ELR (cell line): ENCODE results near the gene SETD1A.
A peak's percentile ranks its signal among the peaks of the same experiment; 100 is the strongest.

Experiments used
- DNase-seq: peaks from one replicate; pipeline ENCODE4 v3.0.0-alpha.2; 2015; ENCODE audit warnings: low read depth

SETD1A gene

DNA sequence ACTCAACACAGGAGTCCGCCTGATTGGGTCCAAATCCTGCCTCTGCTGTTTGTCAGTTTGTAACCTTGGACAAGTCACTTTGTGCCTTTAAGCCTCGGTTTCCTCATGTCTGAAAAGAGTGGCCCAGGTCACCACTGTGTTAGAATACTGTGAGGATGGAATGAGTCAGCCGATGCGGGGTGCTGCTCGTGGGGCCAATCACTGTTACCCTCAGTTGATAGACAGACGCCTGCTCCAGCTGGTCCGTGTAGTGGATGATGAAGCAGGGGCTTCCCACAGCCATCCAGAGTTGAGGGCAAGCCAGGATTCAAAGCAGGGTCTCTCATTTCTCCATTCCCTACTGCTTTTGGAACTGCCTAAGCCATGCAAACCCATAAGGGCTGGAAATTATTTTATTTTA lies 28.4 kb upstream of the SETD1A start:
- DNase-seq = no peak

DNA sequence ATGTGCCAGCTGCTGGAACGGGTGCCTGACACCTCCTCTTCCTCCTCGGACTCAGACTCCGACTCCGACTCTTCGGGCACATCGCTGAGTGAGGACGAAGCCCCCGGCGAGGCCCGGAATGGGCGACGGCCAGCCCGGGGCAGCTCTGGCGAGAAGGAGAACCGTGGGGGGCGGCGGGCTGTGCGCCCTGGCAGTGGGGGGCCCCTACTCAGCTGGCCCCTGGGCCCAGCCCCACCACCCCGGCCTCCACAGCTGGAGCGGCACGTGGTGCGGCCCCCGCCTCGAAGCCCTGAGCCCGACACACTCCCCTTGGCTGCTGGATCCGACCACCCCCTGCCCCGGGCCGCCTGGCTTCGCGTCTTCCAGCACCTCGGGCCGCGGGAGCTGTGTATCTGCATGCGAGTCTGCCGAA lies 27.4 kb upstream of the SETD1A start:
- no peak for DNase-seq

DNA sequence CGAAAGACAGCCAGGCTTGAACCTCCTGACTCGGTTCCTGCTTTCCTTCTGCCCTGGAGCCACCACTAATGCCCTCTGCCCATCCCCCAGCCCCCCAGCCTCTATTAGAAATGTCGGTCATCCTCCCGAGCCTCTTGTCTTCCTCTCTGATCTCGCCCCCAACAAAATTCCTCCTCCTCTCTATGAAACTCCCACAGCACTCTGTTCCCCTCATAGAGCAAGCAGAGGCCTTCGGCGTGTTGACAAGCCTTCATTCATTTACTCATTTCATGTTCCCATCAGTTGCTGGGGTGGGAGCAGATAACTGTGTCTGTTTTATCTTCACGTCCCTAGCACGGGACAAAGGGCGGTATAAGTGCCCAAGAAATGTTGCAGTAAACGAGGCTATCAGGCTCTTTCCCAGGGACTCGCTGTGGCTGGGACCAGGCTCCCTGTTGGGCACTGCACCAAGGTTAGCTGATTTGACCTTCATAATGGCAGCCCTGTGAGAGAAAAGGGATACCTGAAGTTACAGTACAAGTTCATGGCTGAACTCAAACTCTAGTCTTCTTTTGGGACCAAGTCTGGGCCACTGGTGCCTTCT lies 26.4 kb upstream of the SETD1A start:
- no peak for DNase-seq

DNA sequence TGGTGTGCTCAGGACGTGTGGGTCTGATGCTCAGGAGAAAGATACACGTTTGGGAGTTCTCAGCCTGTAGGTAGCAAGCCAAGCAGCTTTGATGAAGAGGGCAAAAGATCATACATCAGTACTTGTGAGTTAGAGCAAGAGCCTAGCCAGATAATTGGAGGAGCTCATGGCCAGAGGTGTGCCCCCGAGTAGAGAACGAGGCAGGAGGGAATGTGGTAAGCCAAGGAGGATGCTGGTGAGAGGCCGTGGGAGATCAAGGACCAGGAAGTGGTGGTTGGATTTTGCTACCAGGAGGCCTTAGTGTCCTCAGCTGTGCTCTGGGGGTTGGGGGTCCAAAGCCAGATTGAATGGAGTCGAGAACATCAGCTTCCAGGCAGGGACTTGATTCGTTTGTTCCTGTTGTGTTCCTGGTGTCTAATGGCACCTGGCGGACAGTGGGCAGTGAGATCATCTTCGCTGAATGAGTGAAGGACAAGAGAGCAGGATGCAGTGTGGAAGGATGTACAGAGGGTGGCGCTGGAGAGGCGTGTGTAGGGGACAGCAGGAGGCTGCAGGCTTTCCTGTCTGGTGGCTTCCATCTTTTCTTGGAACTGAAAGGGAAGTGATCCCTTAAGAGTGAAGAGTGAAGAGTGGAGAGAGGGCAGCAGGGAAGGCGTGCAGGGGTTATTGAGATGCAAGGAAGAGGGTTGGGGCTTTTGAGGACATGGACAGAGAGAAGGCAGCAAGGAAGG lies 22.6 kb upstream of the SETD1A start:
- peak; percentile 63 for DNase-seq

DNA sequence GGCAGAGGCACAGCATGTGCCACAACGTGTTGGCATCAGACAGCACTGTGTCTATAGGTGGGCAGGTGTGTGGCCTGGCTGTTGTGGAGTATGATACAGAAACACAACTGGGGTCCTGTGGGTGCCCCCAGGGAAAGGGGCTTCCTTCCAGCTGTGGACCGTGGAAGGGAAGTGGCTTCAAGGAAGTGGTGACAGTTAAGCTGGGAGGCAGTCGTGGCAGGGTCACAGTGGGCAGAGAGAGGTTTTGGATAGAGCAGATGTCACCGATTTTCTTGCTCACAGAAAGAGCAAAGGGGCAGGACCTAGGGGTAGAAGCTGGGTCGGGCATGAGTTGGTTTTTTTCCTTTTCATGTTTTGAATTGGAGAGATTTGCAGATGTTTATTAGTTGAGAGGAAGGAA lies 19.9 kb upstream of the SETD1A start:
- DNase-seq = no peak

DNA sequence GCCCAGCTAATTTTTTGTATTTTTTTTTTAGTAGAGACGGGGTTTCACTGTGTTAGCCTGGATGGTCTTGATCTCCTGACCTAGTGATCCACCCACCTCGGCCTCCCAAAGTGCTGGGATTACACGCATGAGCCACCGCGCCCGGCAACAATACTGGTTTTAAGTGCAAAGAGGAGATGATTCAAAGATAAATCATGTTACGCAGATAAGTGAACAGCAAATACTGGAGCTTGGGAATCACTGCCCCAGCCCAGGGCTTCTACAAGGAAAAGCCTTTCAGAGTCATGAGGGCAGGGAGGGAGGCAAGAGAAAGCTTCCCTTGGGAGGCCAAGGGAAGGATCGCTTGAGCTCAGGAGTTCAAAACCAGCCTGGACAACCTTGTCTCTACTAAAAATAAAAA lies 18.0 kb upstream of the SETD1A start:
- peak; percentile 65 for DNase-seq

DNA sequence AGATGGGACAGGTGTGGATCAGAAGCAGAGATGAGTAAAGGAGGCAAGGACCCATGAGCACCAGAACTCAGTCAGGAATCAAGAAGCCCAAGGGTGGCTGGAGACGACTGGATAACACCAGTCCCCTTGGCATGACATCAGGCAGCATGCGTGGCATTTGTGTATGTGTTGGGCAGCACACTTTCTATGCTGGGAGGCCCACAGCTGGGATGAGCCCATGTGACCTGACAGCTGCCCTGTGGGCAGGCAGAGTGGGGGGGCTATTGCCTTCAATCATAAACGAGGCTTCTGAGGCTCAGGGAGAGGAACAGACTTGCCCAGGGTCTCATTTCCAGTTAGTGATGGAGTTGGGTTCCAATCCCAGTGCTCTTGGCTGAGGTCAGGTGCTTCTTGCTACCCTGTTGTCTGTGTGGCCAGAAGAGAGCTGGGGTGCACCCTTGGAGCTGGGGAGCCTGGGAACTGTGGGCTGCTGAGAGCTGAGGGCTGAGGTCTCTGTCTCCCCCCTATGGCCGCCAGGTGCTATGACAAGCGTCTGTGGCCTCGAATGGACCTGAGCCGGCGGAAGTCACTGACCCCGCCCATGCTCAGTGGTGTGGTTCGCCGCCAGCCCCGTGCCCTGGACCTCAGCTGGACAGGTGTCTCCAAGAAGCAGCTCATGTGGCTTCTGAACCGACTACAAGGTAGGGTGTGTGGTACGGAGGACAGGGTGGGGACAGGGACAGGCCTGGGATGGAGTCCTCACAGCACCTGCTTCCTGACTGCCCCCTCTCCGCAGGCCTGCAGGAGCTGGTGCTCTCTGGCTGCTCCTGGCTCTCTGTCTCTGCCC lies 15.7 kb upstream of the SETD1A start:
- DNase-seq = peak; percentile 82

DNA sequence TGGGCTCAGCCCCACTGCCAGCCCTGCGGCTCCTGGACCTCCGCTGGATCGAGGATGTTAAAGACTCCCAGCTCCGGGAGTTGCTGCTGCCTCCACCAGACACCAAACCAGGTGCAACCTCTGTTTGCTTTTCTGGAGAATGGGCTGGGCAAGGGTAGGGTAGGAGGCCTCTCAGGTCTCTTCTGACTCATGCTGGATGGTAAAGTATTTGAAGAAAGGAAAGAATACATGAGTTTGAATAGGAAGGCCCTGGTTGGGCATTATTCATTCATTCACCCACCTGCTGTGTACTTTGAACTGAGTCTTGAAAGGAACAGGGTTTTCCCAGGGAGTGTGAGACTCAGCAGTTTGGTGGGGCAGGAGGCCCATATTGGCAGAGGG lies 15.1 kb upstream of the SETD1A start:
- no peak for DNase-seq

DNA sequence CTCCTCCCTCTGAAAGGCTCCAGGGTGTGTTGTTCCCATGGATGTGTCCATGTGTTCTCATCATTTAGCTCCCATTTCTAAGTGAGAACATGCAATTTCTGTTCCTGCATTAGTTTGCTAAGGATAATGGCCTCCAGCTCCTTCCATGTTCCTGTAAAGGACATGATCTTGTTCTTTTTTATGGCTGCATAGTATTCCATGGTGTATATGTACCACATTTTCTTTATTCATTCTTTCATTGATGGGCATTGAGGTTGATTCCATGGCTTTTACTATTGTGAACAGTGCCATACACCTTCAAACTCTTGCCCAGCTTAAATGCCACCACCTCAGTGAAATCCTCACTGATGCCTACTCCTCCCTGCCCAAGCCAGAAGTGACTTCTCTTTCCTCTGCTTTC lies 13.2 kb upstream of the SETD1A start:
- DNase-seq = no peak

DNA sequence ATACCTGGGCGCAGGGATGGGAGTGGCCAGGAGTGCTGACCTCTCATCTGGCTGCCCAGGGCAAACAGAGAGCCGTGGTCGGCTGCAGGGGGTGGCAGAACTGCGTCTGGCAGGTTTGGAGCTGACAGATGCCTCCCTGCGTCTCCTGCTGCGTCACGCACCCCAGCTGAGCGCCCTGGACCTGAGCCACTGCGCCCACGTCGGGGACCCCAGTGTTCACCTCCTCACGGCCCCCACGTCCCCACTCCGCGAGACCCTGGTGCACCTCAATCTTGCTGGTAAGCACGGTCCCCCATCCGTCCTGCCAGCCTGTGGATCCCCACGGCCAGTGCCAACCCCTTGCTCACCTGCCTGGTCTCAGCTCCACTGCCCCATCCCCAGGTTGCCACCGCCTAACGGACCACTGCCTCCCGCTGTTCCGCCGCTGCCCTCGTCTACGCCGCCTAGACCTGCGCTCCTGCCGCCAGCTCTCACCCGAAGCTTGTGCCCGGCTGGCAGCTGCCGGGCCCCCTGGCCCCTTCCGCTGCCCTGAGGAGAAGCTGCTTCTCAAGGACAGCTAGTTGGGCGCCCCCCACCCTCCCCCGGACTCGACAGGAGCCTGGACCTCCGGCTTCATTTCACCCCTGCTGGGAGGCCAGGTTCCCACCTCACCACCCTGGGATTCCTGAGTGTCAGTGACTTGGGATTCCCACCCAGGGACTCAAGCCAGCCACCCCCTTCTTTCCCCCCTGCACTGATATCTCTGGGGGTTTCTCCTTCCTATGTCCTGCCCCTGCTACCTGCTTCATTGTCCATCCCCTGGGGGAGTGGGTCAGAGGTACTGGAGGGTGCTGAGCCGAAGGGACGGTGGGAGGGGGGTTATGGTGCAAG lies 10.6 kb upstream of the SETD1A start:
- no peak for DNase-seq

DNA sequence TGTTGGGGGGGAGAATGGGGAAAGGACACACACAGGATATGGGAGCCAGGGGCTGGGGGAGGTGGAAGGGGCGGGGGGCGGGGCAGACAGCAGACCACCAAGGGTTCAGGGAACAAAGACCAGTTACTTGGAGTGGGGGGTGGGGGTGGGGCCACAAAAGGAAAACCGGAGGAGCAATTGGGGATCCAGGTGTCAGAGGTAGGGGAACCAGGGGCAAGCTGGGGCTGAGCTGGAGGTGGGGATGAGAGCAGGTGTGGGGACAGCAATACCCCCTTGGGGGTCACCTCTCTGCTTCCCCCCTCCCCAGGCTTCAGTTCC lies 10.1 kb upstream of the SETD1A start:
- DNase-seq = no peak

DNA sequence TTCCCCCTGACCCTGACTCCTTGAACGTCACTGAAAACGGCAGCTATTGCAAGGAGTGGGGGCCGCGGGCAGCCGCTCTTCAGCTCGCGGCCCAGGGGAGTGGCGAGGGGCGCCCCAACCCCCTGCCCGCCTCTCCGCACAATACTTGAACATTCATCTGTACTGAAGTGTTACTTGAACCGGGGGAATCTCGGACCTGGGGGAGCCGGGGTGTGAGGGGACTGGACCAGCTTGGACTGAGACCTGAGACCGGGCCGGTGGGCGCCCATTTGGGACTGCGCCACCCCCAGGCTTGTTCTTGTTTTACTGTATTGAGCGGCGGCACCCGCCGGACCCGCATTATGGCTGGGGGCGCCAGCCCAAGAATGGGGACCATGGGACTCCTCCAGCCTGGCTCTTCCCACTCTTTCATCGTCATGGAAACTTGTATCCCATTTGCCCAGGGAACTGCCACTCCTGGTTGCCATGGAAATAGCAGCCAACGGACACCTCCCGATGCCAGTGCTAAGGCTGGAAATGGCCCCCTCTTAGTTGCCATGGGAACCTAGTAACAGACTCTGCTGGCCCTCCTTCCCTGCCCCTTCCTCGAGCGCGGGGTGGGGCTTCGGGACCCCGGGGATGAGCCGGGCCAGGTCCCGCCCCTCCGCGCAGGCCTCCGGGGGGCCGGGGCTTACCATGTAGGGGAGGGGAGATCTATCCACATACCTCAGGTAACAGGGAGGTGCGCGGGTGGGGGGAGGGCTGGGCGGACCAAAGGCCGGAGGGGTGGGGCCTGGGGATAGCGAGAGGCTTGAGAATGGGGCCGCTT lies 9.5 kb upstream of the SETD1A start:
- DNase-seq = peak; percentile 99

DNA sequence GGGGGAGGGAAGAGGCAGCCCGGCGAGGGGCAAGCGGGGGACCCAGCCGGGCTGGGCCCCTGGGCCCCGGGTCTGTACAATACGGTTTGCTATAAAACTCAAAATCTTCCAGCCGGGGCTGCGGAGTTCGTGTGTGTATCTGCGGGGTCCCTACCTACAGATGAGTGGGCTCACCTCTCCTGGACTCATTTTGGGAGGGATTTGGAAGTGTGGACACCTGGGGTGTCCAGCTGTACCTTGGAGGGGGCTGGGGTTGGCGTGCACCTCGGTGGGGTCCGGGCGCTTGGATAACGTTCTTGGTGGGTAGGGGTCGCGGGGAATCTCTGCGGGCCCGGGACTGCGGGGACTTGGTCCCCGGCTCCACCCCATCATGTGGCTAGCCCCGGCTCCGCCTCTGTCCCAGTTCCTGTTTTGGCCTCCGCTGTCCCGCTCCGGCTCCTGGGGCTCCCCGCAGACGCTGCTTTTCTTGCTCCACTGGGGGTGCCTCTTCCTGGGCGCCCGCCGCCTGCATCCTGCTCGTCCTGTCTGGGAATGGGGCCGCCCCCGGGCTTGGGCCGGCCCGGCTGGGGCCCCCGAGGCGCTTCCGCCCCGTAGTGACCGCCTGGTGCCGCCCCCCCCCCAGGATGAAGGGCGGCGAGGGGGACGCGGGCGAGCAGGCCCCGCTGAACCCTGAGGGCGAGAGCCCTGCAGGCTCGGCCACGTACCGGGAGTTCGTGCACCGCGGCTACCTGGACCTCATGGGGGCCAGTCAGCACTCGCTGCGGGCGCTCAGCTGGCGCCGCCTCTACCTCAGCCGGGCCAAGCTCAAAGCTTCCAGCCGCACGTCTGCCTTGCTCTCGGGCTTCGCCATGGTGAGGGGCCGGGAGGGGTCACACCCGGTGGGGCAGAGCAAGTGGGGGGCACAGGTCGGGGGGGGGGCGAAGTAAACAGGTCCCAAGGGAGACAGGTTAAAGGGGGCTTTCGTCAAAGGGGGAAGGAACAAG lies 8.6 kb upstream of the SETD1A start, which contains the start of gene ORAI3:
TSS of gene ORAI3 (plus strand) at position 402 of the 983 bp plus-strand sequence. CDS start at position 624, 222 bp downstream.
- DNase-seq = peak; percentile 80

DNA sequence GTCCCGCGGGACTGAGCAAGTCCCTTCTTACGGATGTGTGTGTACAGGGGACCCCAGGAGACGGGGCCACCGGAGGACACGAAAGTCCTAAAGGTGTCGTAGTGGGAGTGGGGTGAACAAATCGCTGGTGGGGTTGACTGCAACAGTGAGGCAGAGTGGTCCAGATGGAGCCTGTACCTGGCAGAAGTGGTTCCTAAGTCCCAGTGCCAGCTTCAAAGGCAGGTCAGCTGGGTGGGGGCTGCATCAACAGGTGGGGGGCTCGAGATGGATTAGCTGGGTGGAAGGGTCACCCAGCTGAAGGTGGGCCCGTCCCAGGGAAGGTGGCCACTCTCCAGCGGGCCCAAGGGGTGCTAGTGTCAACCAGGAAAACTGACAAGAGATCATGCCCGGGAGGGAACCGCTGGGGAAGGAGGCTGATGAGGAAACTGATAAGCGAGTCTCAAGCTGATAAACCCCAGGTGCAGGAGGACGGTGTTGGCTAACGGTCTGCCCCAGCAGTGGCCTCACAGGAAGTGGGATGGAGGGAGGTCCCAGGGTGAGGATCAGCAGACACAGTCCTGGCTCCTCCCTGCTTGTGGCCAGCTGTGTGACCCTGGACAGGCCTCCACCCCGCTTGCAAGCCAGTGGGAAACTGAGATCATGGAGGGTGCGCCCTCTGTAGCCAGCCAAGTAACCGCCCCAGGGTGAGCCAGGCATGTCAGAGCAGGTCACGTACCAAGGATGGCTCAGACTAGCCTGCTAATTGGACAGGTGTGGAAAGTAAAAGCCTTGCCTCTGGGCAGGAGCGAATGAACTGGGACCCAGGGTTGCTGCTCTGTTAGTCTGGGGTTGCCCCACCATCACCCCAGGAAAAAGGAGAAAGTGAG lies 7.7 kb upstream of the SETD1A start:
- DNase-seq = peak; percentile 89

DNA sequence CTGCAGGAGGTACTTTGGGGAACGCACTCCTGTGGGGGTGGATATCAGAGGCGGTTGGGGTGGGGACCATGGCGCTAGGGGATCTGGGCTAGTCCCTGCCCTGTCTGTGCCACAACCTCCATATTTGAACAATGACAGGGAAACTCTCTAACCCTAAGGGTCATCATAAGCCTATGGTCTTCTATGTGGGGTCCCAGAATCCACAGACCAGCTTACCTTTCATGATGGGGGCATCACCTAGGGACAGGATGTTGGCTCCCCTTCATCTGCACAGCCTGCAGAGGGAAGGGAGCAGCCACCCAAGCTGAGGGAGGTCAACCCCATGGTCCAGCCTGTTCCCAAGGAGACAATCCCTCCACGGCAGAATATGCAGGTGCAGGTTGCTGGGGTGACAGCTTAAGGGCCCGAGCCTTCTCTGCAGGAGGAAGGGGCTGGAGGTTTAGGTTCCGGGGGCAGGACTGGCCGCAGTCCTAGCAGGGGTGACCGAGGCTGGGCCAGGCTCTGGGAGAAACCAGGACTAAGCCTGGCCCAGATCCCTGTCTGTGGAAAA lies 7.0 kb upstream of the SETD1A start:
- no peak for DNase-seq

DNA sequence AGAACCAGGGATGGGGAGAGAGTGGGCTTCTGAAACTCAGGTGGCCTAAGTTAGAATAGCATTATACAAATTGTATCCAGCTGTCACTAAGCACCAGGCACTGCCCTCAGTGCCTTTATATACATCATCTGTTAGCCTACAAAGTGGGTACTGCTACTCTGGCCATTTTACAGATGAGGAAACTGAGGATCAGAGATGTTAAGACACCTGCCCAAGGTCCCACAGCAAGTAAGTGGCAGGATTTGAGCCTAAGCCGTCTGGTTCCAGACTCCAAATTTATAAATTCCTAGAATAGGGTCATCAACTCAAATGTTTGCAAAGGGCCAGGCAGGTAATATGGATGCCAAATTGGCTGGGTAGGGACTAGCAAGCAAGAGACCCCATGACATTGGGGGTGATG lies 6.4 kb upstream of the SETD1A start:
- no peak for DNase-seq

DNA sequence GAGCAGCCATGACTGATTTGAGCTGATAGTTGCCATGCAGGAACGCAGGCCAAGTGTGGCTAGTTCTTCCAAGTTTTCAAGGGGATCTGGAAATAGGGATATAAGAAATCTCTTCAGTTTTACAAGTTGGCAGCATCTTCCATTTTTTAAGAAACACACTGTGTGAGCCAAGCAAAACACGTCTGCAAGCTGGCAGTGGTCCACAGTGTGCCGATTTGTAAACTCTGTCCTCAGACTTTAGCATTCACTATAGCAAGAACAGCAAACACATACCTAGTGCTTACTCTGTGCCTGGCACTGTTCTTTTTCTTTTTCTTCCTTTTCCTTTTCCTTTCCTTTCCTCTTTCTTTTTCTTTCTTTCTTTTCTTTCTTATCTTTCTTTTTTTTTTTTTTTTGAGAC lies 5.8 kb upstream of the SETD1A start:
- no peak for DNase-seq

DNA sequence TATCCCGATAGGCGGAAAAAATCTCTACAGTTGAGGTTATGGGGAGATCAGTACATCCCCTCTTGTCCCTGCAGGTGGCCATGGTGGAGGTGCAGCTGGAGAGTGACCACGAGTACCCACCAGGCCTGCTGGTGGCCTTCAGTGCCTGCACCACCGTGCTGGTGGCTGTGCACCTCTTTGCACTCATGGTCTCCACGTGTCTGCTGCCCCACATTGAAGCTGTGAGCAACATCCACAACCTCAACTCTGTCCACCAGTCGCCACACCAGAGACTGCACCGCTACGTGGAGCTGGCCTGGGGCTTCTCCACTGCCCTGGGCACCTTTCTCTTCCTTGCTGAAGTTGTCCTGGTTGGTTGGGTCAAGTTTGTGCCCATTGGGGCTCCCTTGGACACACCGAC lies 4.4 kb upstream of the SETD1A start:
- no peak for DNase-seq
